Tibial nerve (tissue), 3 donors: ENCODE results near the gene UACA.

Experiments
- POLR2A ChIP-seq, 2 donors: fragments of 450-650 bp; IDR thresholded peaks; one replicate each; pipeline ENCODE4 v1.6.1; 2017; ENCODE audit warnings: antibody characterized with exemption in 2 of 2, mild to moderate bottlenecking in 2 of 2, moderate library complexity in 2 of 2
- TF ChIP-seq, protein P1 (sequence below), 5 experiments: fragments of 200-600 bp in 3 of 5; fragments of 450-650 bp in 2 of 5; sonication (generic) in 3 of 5; IDR thresholded peaks; one replicate each; pipeline ENCODE4 v1.5.1; 2016 to 2019; ENCODE audit warnings: antibody characterized with exemption in 5 of 5, mild to moderate bottlenecking in 3 of 5, moderate library complexity in 2 of 5

DNA sequence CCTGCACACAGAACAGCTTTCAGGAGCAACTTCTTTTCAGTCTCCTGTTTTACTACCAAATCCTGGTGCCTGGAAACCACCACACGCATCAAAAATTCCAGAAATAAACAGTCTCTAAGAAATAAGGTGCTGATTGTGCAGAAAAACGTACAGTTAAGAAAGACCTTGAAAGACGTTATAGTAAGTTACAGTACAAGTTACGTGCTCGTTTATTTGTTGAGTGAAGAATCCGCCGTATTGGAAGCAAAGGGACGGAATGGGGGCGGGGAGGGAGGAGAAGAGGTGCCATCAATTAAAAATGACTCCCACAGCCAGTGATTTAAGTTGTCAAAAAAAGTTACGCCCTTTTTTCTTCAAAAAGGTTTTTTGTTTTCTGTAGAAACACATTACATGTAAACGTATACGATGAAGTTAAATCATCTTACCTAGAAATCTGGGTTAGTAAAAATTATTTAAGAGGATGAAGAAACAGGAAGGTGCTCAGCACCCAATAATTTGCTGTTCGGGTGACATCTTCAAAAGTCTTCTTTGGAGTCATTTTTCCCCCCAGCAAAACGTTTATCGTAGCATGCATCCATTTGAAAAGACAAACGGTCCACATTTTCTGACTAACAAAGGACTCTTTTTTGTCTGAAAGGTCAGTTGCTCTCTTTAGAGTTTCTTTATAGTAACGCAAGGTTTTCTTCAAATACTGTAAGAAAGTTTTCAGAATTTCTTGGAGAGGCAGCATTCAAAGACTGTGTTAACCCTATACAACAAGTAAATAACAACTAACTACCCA, 782 bp upstream of the UACA start:
- TF ChIP-seq POLR2A (IDR thresholded peaks at IDR 0.05), result no peak
- TF ChIP-seq, protein P1, sequence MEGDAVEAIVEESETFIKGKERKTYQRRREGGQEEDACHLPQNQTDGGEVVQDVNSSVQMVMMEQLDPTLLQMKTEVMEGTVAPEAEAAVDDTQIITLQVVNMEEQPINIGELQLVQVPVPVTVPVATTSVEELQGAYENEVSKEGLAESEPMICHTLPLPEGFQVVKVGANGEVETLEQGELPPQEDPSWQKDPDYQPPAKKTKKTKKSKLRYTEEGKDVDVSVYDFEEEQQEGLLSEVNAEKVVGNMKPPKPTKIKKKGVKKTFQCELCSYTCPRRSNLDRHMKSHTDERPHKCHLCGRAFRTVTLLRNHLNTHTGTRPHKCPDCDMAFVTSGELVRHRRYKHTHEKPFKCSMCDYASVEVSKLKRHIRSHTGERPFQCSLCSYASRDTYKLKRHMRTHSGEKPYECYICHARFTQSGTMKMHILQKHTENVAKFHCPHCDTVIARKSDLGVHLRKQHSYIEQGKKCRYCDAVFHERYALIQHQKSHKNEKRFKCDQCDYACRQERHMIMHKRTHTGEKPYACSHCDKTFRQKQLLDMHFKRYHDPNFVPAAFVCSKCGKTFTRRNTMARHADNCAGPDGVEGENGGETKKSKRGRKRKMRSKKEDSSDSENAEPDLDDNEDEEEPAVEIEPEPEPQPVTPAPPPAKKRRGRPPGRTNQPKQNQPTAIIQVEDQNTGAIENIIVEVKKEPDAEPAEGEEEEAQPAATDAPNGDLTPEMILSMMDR (IDR thresholded peaks at IDR 0.05), result no peak
